Head of caudate nucleus (tissue), 42 donors: Measurements from ENCODE around the gene PIP4K2B.

Experiments used
- DNase-seq, 42 donors: peaks; one replicate each; pipeline versions ENCODE4 v3.0.0 to v3.0.0-alpha.2; 2020 to 2021; ENCODE audit warnings: mixed read lengths in 7 of 42
- intact Hi-C: fragments of 100-400 bp; cut with DNase I; formaldehyde crosslinking; loops from one replicate; pipeline ENCODE4 v1.15.0; 2022

Gene PIP4K2B

DNA sequence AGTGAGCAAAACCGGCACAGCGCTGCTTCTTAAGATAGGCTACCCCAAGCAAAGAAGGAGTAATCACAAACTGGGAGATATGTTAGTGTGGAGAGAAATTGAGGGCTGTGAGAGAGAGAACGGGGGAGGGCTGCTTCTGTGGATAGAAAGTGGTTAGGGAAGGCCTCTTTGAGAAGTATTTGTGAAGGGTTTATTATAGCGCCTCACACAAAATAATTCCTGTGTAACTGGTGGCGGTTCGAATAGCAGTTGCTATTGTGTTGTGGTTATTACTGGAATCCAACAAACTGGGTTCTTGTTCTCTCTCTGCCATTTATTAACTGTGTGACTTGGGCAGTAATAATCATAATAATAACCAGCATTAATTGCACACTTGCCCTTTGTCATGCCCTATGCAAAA is 78.4 kb downstream of the PIP4K2B start:
- intact Hi-C loops = no loop called here
- DNase-seq = no peak

DNA sequence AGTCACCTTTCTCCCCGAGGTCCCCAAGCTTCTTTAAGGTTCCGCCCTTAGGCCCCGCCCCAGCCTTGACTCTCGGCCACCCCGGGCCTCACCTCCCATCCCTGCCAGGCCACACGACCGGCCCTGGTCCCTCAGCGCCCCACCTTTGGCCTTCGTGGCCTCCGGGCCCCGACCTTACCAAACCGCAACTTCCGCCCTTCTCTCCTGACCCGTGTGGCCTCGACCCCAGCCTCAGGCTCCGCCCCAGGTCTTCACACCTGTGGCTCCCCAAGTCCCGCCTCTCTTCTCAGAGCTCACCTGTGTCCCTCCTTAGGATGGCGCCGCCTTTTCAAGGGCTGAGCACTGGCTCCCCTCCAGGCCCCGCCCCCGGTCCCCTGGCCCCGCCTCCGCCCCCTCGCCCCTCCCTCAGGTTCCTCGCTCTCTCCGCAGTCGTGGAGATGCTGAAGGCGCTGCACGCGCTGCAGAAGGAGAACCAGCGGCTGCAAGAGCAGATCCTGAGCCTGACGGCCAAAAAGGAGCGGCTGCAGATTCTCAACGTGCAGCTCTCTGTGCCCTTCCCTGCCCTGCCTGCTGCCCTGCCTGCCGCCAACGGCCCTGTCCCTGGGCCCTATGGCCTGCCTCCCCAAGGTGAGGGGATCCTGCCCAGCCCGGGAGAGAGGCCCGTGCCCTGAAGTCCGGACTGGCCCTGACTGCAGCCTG is 79.3 kb downstream of the PIP4K2B start:
- intact Hi-C loops = no loop called here

DNA sequence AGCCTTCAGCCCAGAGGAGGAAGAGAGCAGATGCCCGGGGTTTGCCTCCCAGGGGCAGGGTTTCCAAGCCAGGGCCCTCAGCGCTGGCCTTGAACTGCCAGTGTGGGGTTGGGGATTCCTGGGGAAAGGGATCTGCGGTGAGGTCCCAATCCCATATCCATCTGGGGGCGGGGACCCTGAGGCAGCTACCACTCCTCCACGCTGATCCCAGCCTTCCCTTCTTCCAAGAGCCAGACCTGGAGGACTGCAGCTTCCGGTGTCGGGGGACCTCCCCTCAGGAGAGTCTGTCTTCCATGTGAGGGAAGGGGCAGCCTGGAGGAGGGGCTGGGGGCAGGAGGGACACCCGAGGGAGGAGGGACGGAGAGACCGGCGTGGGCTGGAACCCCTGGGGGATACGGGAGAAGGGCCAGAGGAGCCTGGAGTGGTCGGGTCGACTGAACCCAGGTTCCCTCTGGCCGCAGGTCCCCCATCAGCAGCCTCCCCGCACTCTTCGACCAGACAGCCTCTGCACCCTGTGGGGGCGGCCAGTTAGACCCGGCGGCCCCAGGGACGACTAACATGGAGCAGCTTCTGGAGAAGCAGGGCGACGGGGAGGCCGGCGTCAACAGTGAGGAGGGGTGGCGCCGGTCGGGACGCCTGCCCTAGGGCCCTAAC is 79.9 kb downstream of the PIP4K2B start:
- intact Hi-C loops = no loop called here
- DNase-seq = no peak

More for the DNA sequence above, 79.3 kb downstream of the PIP4K2B start:
- no peak for DNase-seq

DNA sequence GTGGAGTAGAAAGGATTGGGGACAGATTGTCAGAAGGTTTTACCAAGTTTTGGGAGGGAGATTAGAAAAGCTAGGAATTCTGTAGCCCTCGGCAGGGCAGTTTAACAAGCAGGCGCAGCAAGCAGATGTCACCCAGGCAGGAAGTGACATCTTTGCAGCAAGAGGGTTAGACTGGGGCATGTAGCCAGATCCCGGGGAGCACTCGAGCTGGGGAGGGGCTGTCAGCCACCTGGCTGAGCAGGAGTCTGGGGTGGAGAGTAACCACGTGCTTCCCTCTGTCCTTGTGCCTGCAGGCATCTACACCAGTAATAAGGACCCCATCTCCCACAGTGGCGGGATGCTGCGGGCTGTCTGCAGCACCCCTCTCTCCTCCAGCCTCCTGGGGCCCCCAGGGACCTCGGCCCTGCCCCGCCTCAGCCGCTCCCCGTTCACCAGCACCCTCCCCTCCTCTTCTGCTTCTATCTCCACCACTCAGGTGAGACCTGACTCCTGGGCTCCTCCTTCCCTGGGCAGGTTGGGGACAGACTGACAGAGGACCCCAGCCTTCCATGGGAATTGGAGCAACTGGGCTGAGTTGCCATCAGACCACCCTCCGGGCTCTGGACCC is 82.1 kb downstream of the PIP4K2B start:
- intact Hi-C loops = no loop called here
- DNase-seq = no peak

DNA sequence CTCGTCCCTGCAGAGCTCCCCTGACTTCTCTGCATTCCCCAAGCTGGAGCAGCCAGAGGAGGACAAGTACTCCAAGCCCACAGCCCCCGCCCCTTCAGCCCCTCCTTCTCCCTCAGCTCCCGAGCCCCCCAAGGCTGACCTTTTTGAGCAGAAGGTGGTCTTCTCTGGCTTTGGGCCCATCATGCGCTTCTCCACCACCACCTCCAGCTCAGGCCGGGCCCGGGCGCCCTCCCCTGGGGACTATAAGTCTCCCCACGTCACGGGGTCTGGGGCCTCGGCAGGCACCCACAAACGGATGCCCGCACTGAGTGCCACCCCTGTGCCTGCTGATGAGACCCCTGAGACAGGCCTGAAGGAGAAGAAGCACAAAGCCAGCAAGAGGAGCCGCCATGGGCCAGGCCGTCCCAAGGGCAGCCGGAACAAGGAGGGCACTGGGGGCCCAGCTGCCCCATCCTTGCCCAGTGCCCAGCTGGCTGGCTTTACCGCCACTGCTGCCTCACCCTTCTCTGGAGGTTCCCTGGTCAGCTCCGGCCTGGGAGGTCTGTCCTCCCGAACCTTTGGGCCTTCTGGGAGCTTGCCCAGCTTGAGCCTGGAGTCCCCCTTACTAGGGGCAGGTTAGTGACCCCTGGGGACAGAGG is 82.9 kb downstream of the PIP4K2B start:
- DNase-seq = no peak
- intact Hi-C loops = no loop called here
